Peyer's patch (tissue), 4 donors: ENCODE measurements around the gene MYBPC2.

Experiments used
- CTCF ChIP-seq, 6 experiments: fragments of 450-650 bp in 4 of 6; fragments of 200-600 bp in 2 of 6; sonication (generic) in 1 of 6; IDR thresholded peaks; one replicate each; pipeline ENCODE4 v1.5.1; 2017 to 2019; ENCODE audit warnings: antibody characterized with exemption in 6 of 6, mild to moderate bottlenecking in 3 of 6, moderate library complexity in 1 of 6
- POLR2A ChIP-seq, 2 donors: fragments of 450-650 bp; IDR thresholded peaks; one replicate each; pipeline ENCODE4 v1.5.1; 2017; ENCODE audit warnings: antibody characterized with exemption in 2 of 2, mild to moderate bottlenecking in 2 of 2, moderate library complexity in 2 of 2

GRCh38 chr19:50508843-50509190 lies 76.1 kb downstream of the MYBPC2 start:
- TF ChIP-seq CTCF (IDR thresholded peaks at IDR 0.05): no peak
- TF ChIP-seq POLR2A (IDR thresholded peaks at IDR 0.05): no peak
